NT2/D1 (cell line): ENCODE results near the gene EMP2.
"Not testable (repeated sequence)": the region's sequence is repeated elsewhere in the genome, so short reads cannot be mapped to it uniquely, and the experiment has no call there.

Experiments used
- YY1 ChIP-seq: IDR thresholded peaks from 2 replicates; pipeline ENCODE4 v1.6.1; 2011; ENCODE audit not compliant: insufficient read length, insufficient read depth
- ZNF274 ChIP-seq: IDR thresholded peaks from 2 replicates; pipeline ENCODE4 v1.6.1; 2011; ENCODE audit warnings: mild to moderate bottlenecking, low read depth, low read length

- TF ChIP-seq YY1, ZNF274: not testable (repeated sequence)
Observed at GRCh38 chr16:10505286-10505685, 75.1 kb downstream of the EMP2 start.
